Activated T-cell treated with anti-CD3 and anti-CD28 coated beads, Interleukin-2, amount 50 U/mL, for 24 hours (primary cell): ENCODE data around the gene RAB8B.
A peak's percentile ranks its signal among the peaks of the same experiment; 100 is the strongest.

Experiments used
- DNase-seq: peaks from one replicate; pipeline ENCODE4 v3.0.0-alpha.2; 2020
- H3K27ac Mint-ChIP-seq: 2 replicates; pipeline ENCODE4 v1.8.0; 2020; ENCODE audit warnings: mild to moderate bottlenecking, mixed read lengths
- H3K27me3 Mint-ChIP-seq: 2 replicates; pipeline ENCODE4 v1.8.0; 2020; ENCODE audit warnings: mixed read lengths
- H3K36me3 Mint-ChIP-seq: 2 replicates; pipeline ENCODE4 v1.8.0; 2020; ENCODE audit warnings: low read depth, mixed read lengths
- H3K4me1 Mint-ChIP-seq: 2 replicates; pipeline ENCODE4 v1.8.0; 2020; ENCODE audit warnings: low read depth, mixed read lengths
- H3K4me3 Mint-ChIP-seq: 2 replicates; pipeline ENCODE4 v1.8.0; 2020; ENCODE audit warnings: mild to moderate bottlenecking, moderate library complexity, mixed read lengths
- H3K9me3 Mint-ChIP-seq: 2 replicates; pipeline ENCODE4 v1.8.0; 2020; ENCODE audit warnings: mixed read lengths

RAB8B gene

GRCh38 chr15:63188926-63189871 is at the start of gene RAB8B:
TSS of gene RAB8B (plus strand) at chr15:63189606. CDS start at chr15:63189625, 19 bp downstream.
- Mint-ChIP-seq H3K27me3 (no peaks in the 10 kb centered on the region), H3K4me1 (peaks cover 51% of the 10 kb centered on the region), H3K9me3 (no peaks in the 10 kb centered on the region), H3K4me3 (peak within 1 kb of the TSS; percentile 93), H3K36me3 (peaks cover 39% of the 10 kb centered on the region), H3K27ac (peak within 1 kb of the TSS; percentile 99)
- peak; percentile 98 for DNase-seq

- Mint-ChIP-seq H3K4me3 (no peak overlapping the region), H3K4me1 (peaks cover 15% of the 10 kb centered on the region), H3K27me3 (no peaks in the 10 kb centered on the region), H3K36me3 (peaks cover 34% of the 10 kb centered on the region), H3K27ac (no peak overlapping the region), H3K9me3 (no peaks in the 10 kb centered on the region)
- no peak for DNase-seq
Measured at GRCh38 chr15:63140936-63141335, 48.5 kb upstream of the RAB8B start.

GRCh38 chr15:63145426-63145825 is 44.0 kb upstream of the RAB8B start:
- Mint-ChIP-seq H3K27ac (no peak overlapping the region), H3K27me3 (no peaks in the 10 kb centered on the region), H3K36me3 (peaks cover 45% of the 10 kb centered on the region), H3K4me1 (peaks cover 16% of the 10 kb centered on the region), H3K4me3 (no peak overlapping the region), H3K9me3 (no peaks in the 10 kb centered on the region)
- DNase-seq = no peak

- Mint-ChIP-seq H3K4me3 (no peak overlapping the region), H3K36me3 (peaks cover 42% of the 10 kb centered on the region), H3K9me3 (no peaks in the 10 kb centered on the region), H3K27ac (no peak overlapping the region), H3K4me1 (peaks cover 9% of the 10 kb centered on the region), H3K27me3 (no peaks in the 10 kb centered on the region)
- no peak for DNase-seq
Measured at GRCh38 chr15:63146684-63147083, 42.7 kb upstream of the RAB8B start.

- H3K4me1 Mint-ChIP-seq = peaks cover 28% of the 10 kb centered on the region
- H3K27ac Mint-ChIP-seq = no peak overlapping the region
- peaks cover 58% of the 10 kb centered on the region for H3K36me3 Mint-ChIP-seq
- H3K9me3 Mint-ChIP-seq = no peaks in the 10 kb centered on the region
- no peak overlapping the region for H3K4me3 Mint-ChIP-seq
- no peak for DNase-seq
- H3K27me3 Mint-ChIP-seq = no peaks in the 10 kb centered on the region
Measured at GRCh38 chr15:63151665-63152064, 37.7 kb upstream of the RAB8B start.

- H3K27ac Mint-ChIP-seq = peak overlapping the region; percentile 47
- peaks cover 50% of the 10 kb centered on the region for H3K36me3 Mint-ChIP-seq
- no peak for DNase-seq
- H3K9me3 Mint-ChIP-seq = no peaks in the 10 kb centered on the region
- peaks cover 28% of the 10 kb centered on the region for H3K4me1 Mint-ChIP-seq
- no peaks in the 10 kb centered on the region for H3K27me3 Mint-ChIP-seq
- peak overlapping the region; percentile 99 for H3K4me3 Mint-ChIP-seq
Measured at GRCh38 chr15:63155486-63155885, 33.9 kb upstream of the RAB8B start.

- Mint-ChIP-seq H3K27me3 (no peaks in the 10 kb centered on the region), H3K4me3 (peak overlapping the region; percentile 99)
- no peak for DNase-seq
Measured at GRCh38 chr15:63156086-63156710, 33.2 kb upstream of the RAB8B start.

GRCh38 chr15:63156755-63157117 is 32.7 kb upstream of the RAB8B start:
- Mint-ChIP-seq H3K4me3 (peak overlapping the region; percentile 99), H3K4me1 (peaks cover 24% of the 10 kb centered on the region), H3K27me3 (no peaks in the 10 kb centered on the region), H3K9me3 (no peaks in the 10 kb centered on the region), H3K36me3 (peaks cover 44% of the 10 kb centered on the region), H3K27ac (peak overlapping the region; percentile 97)
- peak; percentile 35 for DNase-seq

More at GRCh38 chr15:63156086-63156710, 33.2 kb upstream of the RAB8B start:
- peaks cover 49% of the 10 kb centered on the region for H3K36me3 Mint-ChIP-seq
- no peaks in the 10 kb centered on the region for H3K9me3 Mint-ChIP-seq
- peak overlapping the region; percentile 97 for H3K27ac Mint-ChIP-seq
- H3K4me1 Mint-ChIP-seq = peaks cover 28% of the 10 kb centered on the region

GRCh38 chr15:63157118-63157843 is 32.1 kb upstream of the RAB8B start, which contains the start of gene RPS27L:
TSS of gene RPS27L (minus strand) at chr15:63157477. CDS start at chr15:63157405, 72 bp downstream.
- Mint-ChIP-seq H3K9me3 (no peaks in the 10 kb centered on the region), H3K4me1 (peaks cover 23% of the 10 kb centered on the region), H3K27me3 (no peaks in the 10 kb centered on the region), H3K27ac (peak within 1 kb of the TSS; percentile 97), H3K36me3 (peaks cover 43% of the 10 kb centered on the region), H3K4me3 (peak within 1 kb of the TSS; percentile 99)
- peak; percentile 91 for DNase-seq

- Mint-ChIP-seq H3K27me3 (no peaks in the 10 kb centered on the region), H3K4me1 (peaks cover 23% of the 10 kb centered on the region), H3K4me3 (peak overlapping the region; percentile 99), H3K9me3 (no peaks in the 10 kb centered on the region), H3K36me3 (peaks cover 37% of the 10 kb centered on the region), H3K27ac (peak overlapping the region; percentile 92)
- DNase-seq = no peak
Measured at GRCh38 chr15:63157891-63158431, 31.4 kb upstream of the RAB8B start.

GRCh38 chr15:63160638-63161037 is 28.8 kb upstream of the RAB8B start:
- peaks cover 13% of the 10 kb centered on the region for H3K4me1 Mint-ChIP-seq
- peaks cover 18% of the 10 kb centered on the region for H3K36me3 Mint-ChIP-seq
- H3K4me3 Mint-ChIP-seq = no peak overlapping the region
- no peak for DNase-seq
- H3K27me3 Mint-ChIP-seq = no peaks in the 10 kb centered on the region
- no peaks in the 10 kb centered on the region for H3K9me3 Mint-ChIP-seq
- H3K27ac Mint-ChIP-seq = no peak overlapping the region

- Mint-ChIP-seq H3K4me1 (peaks cover 5% of the 10 kb centered on the region), H3K4me3 (no peak overlapping the region), H3K27me3 (no peaks in the 10 kb centered on the region), H3K27ac (no peak overlapping the region), H3K9me3 (no peaks in the 10 kb centered on the region), H3K36me3 (no peaks in the 10 kb centered on the region)
- DNase-seq = no peak
Measured at GRCh38 chr15:63163217-63163616, 26.2 kb upstream of the RAB8B start.

GRCh38 chr15:63165166-63165859 is 24.1 kb upstream of the RAB8B start:
- Mint-ChIP-seq H3K36me3 (no peaks in the 10 kb centered on the region), H3K9me3 (no peaks in the 10 kb centered on the region), H3K4me3 (no peak overlapping the region), H3K4me1 (peaks cover 4% of the 10 kb centered on the region), H3K27ac (no peak overlapping the region), H3K27me3 (no peaks in the 10 kb centered on the region)
- no peak for DNase-seq

- H3K27me3 Mint-ChIP-seq = no peaks in the 10 kb centered on the region
- no peak overlapping the region for H3K4me3 Mint-ChIP-seq
- H3K36me3 Mint-ChIP-seq = no peaks in the 10 kb centered on the region
- H3K9me3 Mint-ChIP-seq = no peaks in the 10 kb centered on the region
- H3K4me1 Mint-ChIP-seq = peaks cover 4% of the 10 kb centered on the region
- DNase-seq = no peak
- no peak overlapping the region for H3K27ac Mint-ChIP-seq
Measured at GRCh38 chr15:63166219-63166618, 23.2 kb upstream of the RAB8B start.
